Memory B cell (primary cell): ENCODE data around the gene OGT.

Experiments
- ATAC-seq: fragments of 150-1000 bp; cut with Tn5 transposase; 2 replicates; pipeline ENCODE4 v1.10.0; 2021; ENCODE audit warnings: low read depth, mild to moderate bottlenecking, moderate library complexity
- DNase-seq, 2 donors: peaks; one replicate each; pipeline ENCODE4 v3.0.0; 2022; ENCODE audit warnings: low spot score in 2 of 2
- H3K27ac Mint-ChIP-seq: one replicate; pipeline ENCODE4 v1.8.0; 2022; ENCODE audit warnings: mild to moderate bottlenecking, moderate library complexity, mixed read lengths
- H3K27me3 Mint-ChIP-seq: one replicate; pipeline ENCODE4 v1.8.0; 2022; ENCODE audit warnings: mixed read lengths
- H3K36me3 Mint-ChIP-seq: one replicate; pipeline ENCODE4 v1.8.0; 2022; ENCODE audit warnings: mild to moderate bottlenecking, mixed read lengths
- H3K4me1 Mint-ChIP-seq: one replicate; pipeline ENCODE4 v1.8.0; 2022; ENCODE audit warnings: mixed read lengths
- H3K4me3 Mint-ChIP-seq: one replicate; pipeline ENCODE4 v1.8.0; 2022; ENCODE audit warnings: mild to moderate bottlenecking, moderate library complexity, mixed read lengths
- H3K9me3 Mint-ChIP-seq: one replicate; pipeline ENCODE4 v1.8.0; 2022; ENCODE audit warnings: mixed read lengths

The OGT gene

DNA sequence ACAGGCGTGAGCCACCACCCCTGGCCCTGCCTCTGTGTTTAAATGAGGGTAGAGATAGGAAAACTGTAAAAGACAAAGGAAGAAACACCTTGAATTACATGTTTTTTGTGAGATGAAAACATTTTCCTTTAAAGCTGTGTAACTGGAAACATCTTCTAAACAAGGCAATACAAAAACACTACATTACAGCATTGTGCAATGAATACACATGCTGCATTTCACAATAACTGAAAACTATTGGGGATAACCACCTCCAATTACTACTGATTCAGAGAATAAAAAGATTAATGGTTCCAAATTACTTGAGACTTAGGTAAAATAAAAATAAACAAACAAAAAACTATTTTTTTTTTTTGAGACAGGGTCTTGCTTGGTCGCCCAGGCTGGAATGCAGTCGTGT, 7.6 kb upstream of the OGT start:
- no peaks in the 10 kb centered on the region for H3K27me3 Mint-ChIP-seq

DNA sequence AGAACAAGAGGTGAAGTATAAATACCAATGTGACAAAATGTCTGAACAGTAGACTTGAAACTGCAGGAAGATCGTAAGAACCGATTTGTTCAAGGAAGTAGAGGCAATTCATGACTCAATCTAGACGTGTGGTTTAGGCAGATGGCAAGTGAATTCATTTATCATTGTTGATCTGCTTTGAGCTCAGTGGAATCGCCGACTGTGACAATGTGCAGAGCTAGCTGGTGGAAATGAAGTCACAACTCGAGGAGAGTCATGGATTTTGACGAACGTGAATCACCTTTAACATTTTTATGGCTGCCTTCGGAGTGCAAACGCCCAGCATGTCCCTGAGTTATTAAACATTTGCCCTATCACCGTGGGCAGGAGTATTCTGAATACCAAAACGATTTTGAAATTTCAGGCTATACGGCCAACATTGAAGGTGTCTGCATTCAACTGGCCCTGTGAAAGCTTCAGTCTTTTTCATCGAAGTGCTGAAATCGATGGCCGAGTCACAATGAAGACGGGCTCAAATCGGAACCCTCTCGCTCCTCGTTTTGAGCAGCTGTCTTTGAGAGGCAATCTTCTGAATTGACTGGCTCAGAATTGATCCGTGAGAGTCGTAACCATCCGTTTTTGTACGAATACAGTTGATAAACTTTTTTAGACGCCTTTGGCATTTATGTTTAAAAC, 689 bp upstream of the OGT start:
- Mint-ChIP-seq H3K27me3 (no peaks in the 10 kb centered on the region), H3K36me3 (peaks cover 7% of the 10 kb centered on the region), H3K9me3 (no peaks in the 10 kb centered on the region), H3K27ac (peak overlapping the region; percentile 99), H3K4me1 (peaks cover 11% of the 10 kb centered on the region), H3K4me3 (peak overlapping the region; percentile 100)
- peak in 1 of 2 donors; percentile 25 for DNase-seq
- ATAC-seq: peak; percentile 30

More for the DNA sequence above, 7.6 kb upstream of the OGT start:
- no peaks in the 10 kb centered on the region for H3K36me3 Mint-ChIP-seq
- H3K4me3 Mint-ChIP-seq: no peak overlapping the region
- ATAC-seq (no peak), DNase-seq (no peak)
- H3K27ac Mint-ChIP-seq: no peak overlapping the region
- no peaks in the 10 kb centered on the region for H3K9me3 Mint-ChIP-seq
- no peaks in the 10 kb centered on the region for H3K4me1 Mint-ChIP-seq

DNA sequence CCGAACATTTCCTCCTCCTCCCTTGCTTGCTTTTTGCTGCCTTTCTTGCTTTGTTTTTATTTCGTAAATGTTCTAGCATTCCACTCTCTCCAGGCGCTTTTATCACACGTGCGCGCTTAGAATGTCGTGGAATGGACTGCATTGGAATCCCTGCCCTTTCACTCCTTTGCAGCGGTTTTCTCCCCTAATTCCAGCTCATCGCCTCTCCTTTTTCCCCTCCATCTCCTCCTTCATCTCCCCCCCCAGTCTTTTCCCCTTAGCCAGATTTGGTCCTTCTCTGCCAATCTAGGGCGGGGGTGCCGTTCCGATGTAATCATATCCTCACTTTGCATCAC, 579 bp downstream of the OGT start:
- ATAC-seq (no peak), DNase-seq (no peak)
- peak overlapping the region; percentile 100 for H3K4me3 Mint-ChIP-seq
- H3K4me1 Mint-ChIP-seq: peaks cover 13% of the 10 kb centered on the region
- H3K27me3 Mint-ChIP-seq: no peaks in the 10 kb centered on the region
- H3K36me3 Mint-ChIP-seq: peaks cover 7% of the 10 kb centered on the region
- H3K9me3 Mint-ChIP-seq: no peaks in the 10 kb centered on the region
- peak overlapping the region; percentile 99 for H3K27ac Mint-ChIP-seq

DNA sequence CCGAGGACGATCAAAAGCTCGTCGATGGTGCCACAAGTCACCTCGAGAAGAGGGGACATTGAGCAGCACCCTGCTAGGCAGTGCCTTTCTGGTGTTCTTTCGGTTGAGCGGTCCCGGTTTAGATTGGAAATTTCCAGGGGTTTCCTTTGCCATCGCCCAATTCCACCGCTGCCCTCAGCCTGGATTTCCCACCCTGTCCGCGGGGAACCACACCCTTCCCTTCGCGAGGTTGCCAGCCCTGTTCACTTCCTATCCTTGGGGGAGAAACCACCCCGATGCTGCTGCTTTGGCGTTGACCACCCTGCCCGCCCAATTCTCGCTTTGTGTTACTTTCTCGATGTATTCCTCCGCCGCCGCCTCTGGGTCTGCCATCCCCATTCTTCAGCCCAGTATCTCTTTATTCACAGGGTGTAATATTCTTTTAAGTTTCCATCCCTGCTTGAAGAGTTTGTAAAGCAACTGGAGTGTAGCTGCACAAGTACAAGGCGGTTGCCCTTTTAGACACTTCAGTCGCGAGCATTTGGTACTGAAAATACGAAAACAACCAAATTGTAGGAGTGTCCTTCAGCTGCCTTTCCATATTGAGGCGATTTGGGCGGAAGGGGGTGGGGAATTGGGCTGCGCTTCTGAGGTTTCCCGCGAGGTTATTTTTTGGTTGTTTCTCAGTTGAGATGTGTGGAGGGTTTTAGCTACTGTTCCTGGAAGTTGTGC, 1.1 kb downstream of the OGT start:
- H3K36me3 Mint-ChIP-seq: peaks cover 7% of the 10 kb centered on the region
- no peak for ATAC-seq
- DNase-seq: no peak
- peak overlapping the region; percentile 99 for H3K27ac Mint-ChIP-seq
- no peaks in the 10 kb centered on the region for H3K9me3 Mint-ChIP-seq
- peaks cover 13% of the 10 kb centered on the region for H3K4me1 Mint-ChIP-seq
- H3K4me3 Mint-ChIP-seq: peak overlapping the region; percentile 100
- H3K27me3 Mint-ChIP-seq: no peaks in the 10 kb centered on the region

DNA sequence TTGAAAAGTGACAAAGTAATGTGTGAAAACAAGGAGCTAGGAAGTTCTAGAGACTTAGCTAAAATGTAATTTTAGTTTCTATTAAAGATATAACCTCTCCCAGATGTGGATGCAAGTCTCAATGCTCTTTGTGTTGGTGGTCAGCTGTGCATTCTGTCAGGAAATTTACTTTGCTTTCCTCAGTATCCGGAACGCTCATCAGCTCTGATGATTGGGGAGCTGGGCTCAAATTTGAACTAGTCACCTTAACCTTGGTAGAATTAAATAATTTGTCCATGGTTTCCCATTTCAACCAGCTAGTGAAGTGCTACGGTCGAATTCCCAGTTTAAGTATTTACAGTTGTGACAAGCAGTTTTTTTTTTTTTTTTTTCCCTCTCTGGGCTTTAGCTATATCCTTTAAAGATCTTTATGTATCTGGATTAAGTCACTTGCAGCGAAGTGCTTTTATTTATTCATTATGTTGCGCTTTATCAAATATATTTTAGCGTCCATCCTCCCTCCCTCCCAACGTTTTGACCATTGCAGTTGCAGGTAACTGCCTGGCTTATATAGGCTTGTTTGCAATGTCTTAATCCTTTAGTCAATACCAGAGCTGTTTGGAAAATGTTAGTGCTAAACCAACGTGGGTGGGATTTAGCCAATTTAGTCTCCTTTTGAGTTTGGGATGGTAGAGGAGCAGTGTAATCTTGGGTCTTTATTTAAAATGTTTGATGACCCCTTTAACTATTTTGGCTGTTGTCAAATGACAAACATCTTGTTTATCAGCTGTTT, 2.1 kb downstream of the OGT start:
- DNase-seq: no peak

DNA sequence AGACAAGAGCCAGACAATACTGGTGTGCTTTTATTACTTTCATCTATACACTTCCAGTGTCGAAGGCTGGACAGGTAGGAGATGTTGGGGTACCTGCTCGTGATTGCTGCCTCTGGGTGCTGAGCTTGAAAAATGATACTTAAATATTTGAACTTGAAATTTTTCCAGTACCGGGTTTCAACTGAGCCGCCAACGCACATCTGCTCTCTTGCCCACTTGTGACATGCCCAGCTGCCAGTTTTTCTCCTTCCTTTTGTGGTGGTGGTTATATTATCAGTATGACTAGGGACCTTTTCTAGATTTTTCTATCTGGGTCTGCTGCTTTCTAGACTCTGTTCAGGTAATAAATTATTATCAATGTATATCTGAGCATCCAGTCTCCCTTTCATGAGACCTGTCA, 3.4 kb downstream of the OGT start:
- ATAC-seq (no peak), DNase-seq (no peak)
- peak overlapping the region; percentile 91 for H3K27ac Mint-ChIP-seq
- H3K4me3 Mint-ChIP-seq: peak overlapping the region; percentile 73
- peaks cover 10% of the 10 kb centered on the region for H3K36me3 Mint-ChIP-seq
- H3K9me3 Mint-ChIP-seq: no peaks in the 10 kb centered on the region
- peaks cover 19% of the 10 kb centered on the region for H3K4me1 Mint-ChIP-seq
- no peaks in the 10 kb centered on the region for H3K27me3 Mint-ChIP-seq

More for the DNA sequence above, 2.1 kb downstream of the OGT start:
- H3K4me3 Mint-ChIP-seq: peak overlapping the region; percentile 100
- no peaks in the 10 kb centered on the region for H3K9me3 Mint-ChIP-seq
- H3K27me3 Mint-ChIP-seq: no peaks in the 10 kb centered on the region
- H3K4me1 Mint-ChIP-seq: peaks cover 16% of the 10 kb centered on the region
- no peak for ATAC-seq
- H3K36me3 Mint-ChIP-seq: peaks cover 7% of the 10 kb centered on the region
- H3K27ac Mint-ChIP-seq: peak overlapping the region; percentile 99

DNA sequence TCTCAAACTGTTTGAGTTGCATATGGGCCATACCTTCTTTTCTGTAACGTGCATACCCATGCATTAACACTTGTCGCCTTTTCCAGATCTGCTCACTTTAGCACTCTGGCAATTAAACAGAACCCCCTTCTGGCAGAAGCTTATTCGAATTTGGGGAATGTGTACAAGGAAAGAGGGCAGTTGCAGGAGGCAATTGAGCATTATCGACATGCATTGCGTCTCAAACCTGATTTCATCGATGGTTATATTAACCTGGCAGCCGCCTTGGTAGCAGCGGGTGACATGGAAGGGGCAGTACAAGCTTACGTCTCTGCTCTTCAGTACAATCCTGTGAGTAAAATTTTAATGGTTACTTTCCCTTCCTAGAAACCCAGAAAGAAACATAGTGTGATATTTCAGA, 4.8 kb downstream of the OGT start:
- DNase-seq (no peak), ATAC-seq (no peak)
- Mint-ChIP-seq H3K27me3 (no peaks in the 10 kb centered on the region), H3K27ac (no peak overlapping the region), H3K4me3 (peak overlapping the region; percentile 41), H3K36me3 (peaks cover 15% of the 10 kb centered on the region), H3K4me1 (peaks cover 27% of the 10 kb centered on the region), H3K9me3 (no peaks in the 10 kb centered on the region)

DNA sequence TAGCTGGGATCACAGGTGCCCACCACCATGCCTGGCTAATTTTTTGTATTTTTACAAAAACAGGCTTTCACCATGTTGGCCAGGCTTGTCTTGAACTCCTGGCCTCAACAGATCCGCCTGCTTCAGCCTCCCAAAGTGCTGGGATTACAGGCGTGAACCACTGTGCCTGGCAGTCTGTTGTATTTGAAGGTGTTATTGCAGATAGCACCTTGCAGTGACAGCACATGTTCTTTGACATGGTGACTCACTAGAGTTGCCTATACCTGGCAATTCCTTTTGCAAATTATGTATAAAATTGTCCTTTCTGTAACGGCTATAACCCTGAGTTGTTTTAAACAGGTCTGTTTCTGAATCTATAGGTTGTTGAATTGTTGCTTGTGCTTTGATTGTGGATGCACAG, 7.9 kb downstream of the OGT start:
- peaks cover 31% of the 10 kb centered on the region for H3K4me1 Mint-ChIP-seq
- H3K27ac Mint-ChIP-seq: peak overlapping the region; percentile 82
- no peaks in the 10 kb centered on the region for H3K27me3 Mint-ChIP-seq
- no peaks in the 10 kb centered on the region for H3K9me3 Mint-ChIP-seq
- ATAC-seq (peak; percentile 14), DNase-seq (no peak)
- H3K4me3 Mint-ChIP-seq: peak overlapping the region; percentile 55
- H3K36me3 Mint-ChIP-seq: peaks cover 10% of the 10 kb centered on the region

DNA sequence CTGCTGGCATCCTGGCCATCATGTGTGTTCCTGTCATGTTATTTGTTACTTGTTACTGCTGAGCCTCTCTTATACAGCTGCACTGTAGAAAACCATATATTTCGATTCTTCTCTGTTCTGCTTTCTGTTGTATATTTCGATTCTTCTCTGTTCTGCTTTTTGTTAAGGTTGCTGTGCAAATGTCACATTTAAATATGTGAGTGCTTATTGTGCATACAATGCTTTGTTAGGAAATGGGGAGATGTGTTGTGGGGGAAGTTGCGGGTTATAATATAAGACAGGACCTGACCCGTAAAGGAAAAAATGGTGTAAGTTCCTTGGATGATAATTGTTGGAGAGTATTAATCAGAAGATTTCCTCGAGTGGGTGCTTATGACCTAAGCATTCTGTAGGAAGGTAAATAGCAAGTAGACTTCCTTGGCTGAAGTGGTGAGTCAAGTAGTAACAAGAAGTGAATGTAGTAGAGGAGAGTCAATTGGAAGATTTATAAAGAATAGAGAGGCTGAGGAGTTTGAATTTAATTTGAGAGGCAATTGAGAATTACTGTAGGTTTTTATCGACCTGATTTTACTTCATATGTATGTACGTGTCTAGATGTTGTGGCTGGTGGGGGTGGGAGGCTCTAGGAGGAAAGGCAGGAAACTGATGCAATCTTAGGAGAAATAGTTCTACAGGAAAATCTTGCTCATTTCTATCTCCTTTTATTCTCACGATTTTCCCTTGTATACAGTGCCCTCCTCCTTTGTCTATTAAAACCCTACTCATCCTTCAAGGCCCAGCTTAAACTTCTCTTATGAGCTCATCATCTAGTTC, 8.5 kb downstream of the OGT start:
- Mint-ChIP-seq H3K27ac (peak overlapping the region; percentile 82), H3K36me3 (peaks cover 13% of the 10 kb centered on the region), H3K4me3 (peak overlapping the region; percentile 55), H3K27me3 (no peaks in the 10 kb centered on the region), H3K9me3 (no peaks in the 10 kb centered on the region), H3K4me1 (peaks cover 29% of the 10 kb centered on the region)
- DNase-seq: no peak
- ATAC-seq: peak; percentile 93

DNA sequence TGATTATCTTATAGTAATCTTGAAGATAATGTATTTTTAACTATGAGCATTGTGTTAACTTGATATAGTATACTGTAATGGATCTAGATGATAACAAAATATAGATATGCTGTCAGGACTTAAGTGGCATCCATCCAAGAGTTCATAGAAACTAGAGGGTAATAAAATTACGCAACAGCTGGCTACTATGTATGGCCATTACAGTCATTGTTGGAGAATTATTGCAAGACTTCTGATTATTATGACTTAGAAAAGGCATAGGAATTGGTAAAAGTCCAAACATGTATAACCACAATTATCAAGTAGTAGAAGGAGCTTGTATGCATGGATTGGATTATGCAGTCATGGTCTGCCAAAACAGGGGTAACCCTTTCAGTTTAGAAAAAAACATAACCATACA, 9.5 kb downstream of the OGT start:
- no peaks in the 10 kb centered on the region for H3K9me3 Mint-ChIP-seq
- peaks cover 16% of the 10 kb centered on the region for H3K36me3 Mint-ChIP-seq
- no peak overlapping the region for H3K4me3 Mint-ChIP-seq
- no peak overlapping the region for H3K27ac Mint-ChIP-seq
- no peak for ATAC-seq
- no peaks in the 10 kb centered on the region for H3K27me3 Mint-ChIP-seq
- peaks cover 27% of the 10 kb centered on the region for H3K4me1 Mint-ChIP-seq
- DNase-seq: no peak

DNA sequence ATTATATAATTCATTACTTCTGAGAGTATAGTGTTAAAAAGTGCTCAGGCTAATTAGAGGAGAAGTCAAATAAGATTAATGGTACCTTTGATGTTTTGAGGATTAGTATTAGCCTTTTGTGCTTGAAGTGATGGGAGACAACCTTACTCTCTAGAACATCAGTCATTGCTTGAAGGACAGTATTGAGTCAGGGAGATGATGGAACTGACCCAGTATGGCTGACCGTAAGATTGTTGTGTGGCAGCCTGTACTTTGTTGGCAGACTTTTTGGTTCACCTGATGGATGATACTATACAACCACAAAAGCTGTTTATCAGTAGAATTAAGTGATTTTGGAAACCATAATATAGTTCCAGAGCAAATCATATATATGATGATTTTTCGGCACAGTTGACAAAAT, 9.9 kb downstream of the OGT start:
- Mint-ChIP-seq H3K9me3 (no peaks in the 10 kb centered on the region), H3K27ac (peak overlapping the region; percentile 88), H3K36me3 (peaks cover 16% of the 10 kb centered on the region), H3K4me1 (peaks cover 25% of the 10 kb centered on the region), H3K27me3 (no peaks in the 10 kb centered on the region), H3K4me3 (no peak overlapping the region)
- ATAC-seq (no peak), DNase-seq (no peak)

DNA sequence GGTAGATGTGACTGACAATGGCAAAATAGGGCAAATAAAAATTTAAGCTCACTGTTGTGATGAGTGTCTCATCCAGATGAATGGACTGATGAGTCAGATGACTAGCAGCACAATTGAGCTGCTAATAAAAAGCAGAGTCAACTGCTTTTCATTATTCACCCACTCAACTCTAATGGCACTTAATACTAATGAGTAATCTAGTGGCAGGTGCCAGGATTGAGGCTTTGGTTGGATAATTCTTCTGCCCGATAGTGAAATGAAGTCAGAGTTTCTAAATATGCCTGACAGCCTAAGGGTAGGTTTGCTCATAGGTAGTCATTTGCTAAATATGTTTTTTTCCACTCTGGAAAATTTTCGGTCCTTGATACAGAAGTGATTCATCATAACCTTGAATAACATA, 10.4 kb downstream of the OGT start:
- peaks cover 16% of the 10 kb centered on the region for H3K36me3 Mint-ChIP-seq
- ATAC-seq: no peak
- H3K4me1 Mint-ChIP-seq: peaks cover 25% of the 10 kb centered on the region
- H3K9me3 Mint-ChIP-seq: no peaks in the 10 kb centered on the region
- DNase-seq: no peak
- peak overlapping the region; percentile 88 for H3K27ac Mint-ChIP-seq
- no peaks in the 10 kb centered on the region for H3K27me3 Mint-ChIP-seq
- no peak overlapping the region for H3K4me3 Mint-ChIP-seq

DNA sequence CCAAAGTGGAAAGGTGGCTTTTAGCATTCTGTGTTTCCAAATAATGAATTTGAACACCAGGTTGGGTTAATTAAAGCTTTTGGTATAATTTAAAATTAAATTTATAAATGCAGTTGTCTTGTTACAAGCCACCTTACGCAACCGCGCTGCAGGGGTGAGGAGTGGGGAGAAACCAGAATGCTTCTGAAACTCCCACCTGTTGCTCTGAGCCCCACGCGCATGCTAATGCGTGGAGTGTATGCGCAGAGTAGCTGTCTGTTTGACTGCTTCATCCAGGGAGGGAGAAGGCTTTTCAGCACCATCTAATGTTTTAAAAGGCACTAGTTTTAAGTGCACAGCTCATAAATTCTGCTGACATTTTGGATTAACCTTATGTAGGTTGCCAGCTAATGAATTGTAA, 12.5 kb downstream of the OGT start:
- ATAC-seq (no peak), DNase-seq (no peak)
- H3K27ac Mint-ChIP-seq: no peak overlapping the region
- H3K36me3 Mint-ChIP-seq: peaks cover 16% of the 10 kb centered on the region
- H3K4me1 Mint-ChIP-seq: peaks cover 21% of the 10 kb centered on the region
- no peaks in the 10 kb centered on the region for H3K9me3 Mint-ChIP-seq
- H3K4me3 Mint-ChIP-seq: no peak overlapping the region
- H3K27me3 Mint-ChIP-seq: no peaks in the 10 kb centered on the region

DNA sequence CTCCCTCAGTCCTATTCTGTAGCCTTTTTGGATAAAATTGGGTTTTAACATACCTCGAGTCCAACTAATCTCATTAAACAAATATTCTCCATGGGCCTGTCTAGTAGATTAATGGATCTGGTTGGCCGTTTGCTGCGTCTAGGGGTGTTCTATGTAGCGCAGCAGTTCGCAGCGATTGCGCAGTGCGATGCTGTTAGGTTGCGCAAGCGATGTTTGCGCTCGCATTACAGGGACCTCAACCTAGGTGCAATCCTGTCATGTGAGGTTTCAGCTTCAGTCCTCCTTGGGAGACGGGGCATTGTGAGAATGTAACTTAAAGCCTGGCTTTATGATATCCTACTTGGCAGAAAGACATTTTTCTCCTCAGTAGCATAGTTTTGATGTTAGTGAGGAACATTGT, 14.0 kb downstream of the OGT start:
- ATAC-seq: no peak
- DNase-seq: no peak
- no peak overlapping the region for H3K4me3 Mint-ChIP-seq
- H3K9me3 Mint-ChIP-seq: no peaks in the 10 kb centered on the region
- H3K36me3 Mint-ChIP-seq: peaks cover 10% of the 10 kb centered on the region
- no peaks in the 10 kb centered on the region for H3K27me3 Mint-ChIP-seq
- peaks cover 12% of the 10 kb centered on the region for H3K4me1 Mint-ChIP-seq
- no peak overlapping the region for H3K27ac Mint-ChIP-seq
